OCI-LY3 (cell line): ENCODE results near the gene RNU1-2.

Experiments used
- EZH2phosphoT487 ChIP-seq: fragments of 200-600 bp; shearing (Covaris generic); IDR thresholded peaks from 2 replicates; pipeline ENCODE4 v1.6.1; 2018; ENCODE audit warnings: antibody characterized with exemption, mixed run types, low read depth
- TF ChIP-seq, protein P1 (sequence below): fragments of 200-600, 300-600 bp; sonication (generic); IDR thresholded peaks from 2 replicates; pipeline ENCODE4 v1.5.1; 2014; ENCODE audit warnings: antibody characterized with exemption, low read length, low read depth

GRCh38 chr1:16918371-16918770, 22.6 kb downstream of the RNU1-2 start:
- TF ChIP-seq, protein P1, sequence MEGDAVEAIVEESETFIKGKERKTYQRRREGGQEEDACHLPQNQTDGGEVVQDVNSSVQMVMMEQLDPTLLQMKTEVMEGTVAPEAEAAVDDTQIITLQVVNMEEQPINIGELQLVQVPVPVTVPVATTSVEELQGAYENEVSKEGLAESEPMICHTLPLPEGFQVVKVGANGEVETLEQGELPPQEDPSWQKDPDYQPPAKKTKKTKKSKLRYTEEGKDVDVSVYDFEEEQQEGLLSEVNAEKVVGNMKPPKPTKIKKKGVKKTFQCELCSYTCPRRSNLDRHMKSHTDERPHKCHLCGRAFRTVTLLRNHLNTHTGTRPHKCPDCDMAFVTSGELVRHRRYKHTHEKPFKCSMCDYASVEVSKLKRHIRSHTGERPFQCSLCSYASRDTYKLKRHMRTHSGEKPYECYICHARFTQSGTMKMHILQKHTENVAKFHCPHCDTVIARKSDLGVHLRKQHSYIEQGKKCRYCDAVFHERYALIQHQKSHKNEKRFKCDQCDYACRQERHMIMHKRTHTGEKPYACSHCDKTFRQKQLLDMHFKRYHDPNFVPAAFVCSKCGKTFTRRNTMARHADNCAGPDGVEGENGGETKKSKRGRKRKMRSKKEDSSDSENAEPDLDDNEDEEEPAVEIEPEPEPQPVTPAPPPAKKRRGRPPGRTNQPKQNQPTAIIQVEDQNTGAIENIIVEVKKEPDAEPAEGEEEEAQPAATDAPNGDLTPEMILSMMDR: no peak
- TF ChIP-seq EZH2phosphoT487: no peak
